ENCODE results near the gene CDC42BPB. TPM values are rescaled to one million over a fixed set of nuclear protein-coding genes. Genes with fewer than 3 reads are reported as not detected.

CDC42BPB gene
- total and polyA plus RNA-seq, 2 of the 4 experiments (the other 2 are of a cell fraction), result 49.1 to 81.4 TPM

DNA sequence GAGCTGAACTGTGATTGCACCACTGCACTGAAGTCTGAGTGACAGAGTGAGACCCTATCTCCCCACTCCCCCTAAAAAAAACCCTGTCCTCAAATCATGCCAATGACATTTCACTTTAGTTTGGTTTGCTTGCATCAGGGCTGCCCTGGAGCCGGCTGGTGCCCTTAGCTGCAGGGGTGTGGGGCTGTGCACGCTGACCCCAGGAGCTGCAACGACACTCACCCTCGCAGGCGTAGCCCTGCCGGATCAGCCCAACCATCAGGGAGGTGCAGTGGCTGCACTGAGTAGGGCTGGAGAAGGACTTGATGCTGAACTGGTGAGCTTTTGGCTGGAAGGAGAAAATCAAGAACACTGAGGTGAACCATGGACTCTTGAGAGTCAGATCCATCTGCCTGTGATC is 105.1 kb downstream of the CDC42BPB start:
- no TSS peak for BruUV-seq (replicated peaks)

More for the DNA sequence above, 105.1 kb downstream of the CDC42BPB start:
- no peak overlapping the region for H4K8ac ChIP-seq (ENCODE audit: low read depth in 2 of 2, low read length in 2 of 2)
- no peak overlapping the region for H3K4me3 ChIP-seq (ENCODE audit: insufficient read depth, low read depth, low read length)
- peaks cover 4 to 23% of the 10 kb centered on the region in 2 experiments; a peak in 2 of 4 replicates for H3K79me1 ChIP-seq (ENCODE audit: low read depth in 1 of 2, low read length in 2 of 2)
- no peak overlapping the region; the same call in 1 of the 2 replicates for H2BK20ac ChIP-seq (ENCODE audit: low read depth, low read length)
- POLR2A ChIA-PET (ENCODE audit: unreplicated experiment), result no interaction called here
- no peak overlapping the region for H3K27ac ChIP-seq (ENCODE audit: insufficient read depth, low read length)
- H3K36me3 ChIP-seq (ENCODE audit: control insufficient read depth, insufficient read depth, low read length), result peaks cover 76% of the 10 kb centered on the region
- H3K18ac ChIP-seq (ENCODE audit: low read depth, low read length), result no peak overlapping the region
- H3K9ac ChIP-seq (ENCODE audit: low read depth, low read length), result no peak overlapping the region
- H2AFZ ChIP-seq (replicated peaks; ENCODE audit: low read length, poor library complexity), result no peak overlapping the region
- H3K4me1 ChIP-seq (ENCODE audit: control insufficient read depth, insufficient read depth, low read length), result peaks cover 15% of the 10 kb centered on the region
- dilution Hi-C loops (cut with HindIII; ENCODE audit: low sequenced_read_pairs, unreplicated experiment), result no loop called here
- no peak overlapping the region for H2BK5ac ChIP-seq (ENCODE audit: low read depth, low read length, poor library complexity, severe bottlenecking)
- no peak overlapping the region for H3K56ac ChIP-seq (ENCODE audit: extremely low read depth, insufficient read depth, low read length)
- CTCF ChIA-PET, result no interaction called here
- H3K14ac ChIP-seq (replicated peaks; ENCODE audit: low read depth, low read length), result no peak overlapping the region
- peak overlapping the region; percentile 40 for H2AK9ac ChIP-seq (replicated peaks; ENCODE audit: low read depth, low read length, poor library complexity)
- no peak for ATAC-seq (ENCODE audit: low read depth)
- H3K9me1 ChIP-seq (ENCODE audit: insufficient read depth, low read length), result peaks cover 28% of the 10 kb centered on the region
- no peak overlapping the region for H4K5ac ChIP-seq (ENCODE audit: low read depth, low read length)
- H3K9me3 ChIP-seq (ENCODE audit: control insufficient read depth, insufficient read depth, low read length), result no peaks in the 10 kb centered on the region
- H2AK5ac ChIP-seq (ENCODE audit: low read depth, low read length), result no peak overlapping the region
- DNase-seq, result no peak
- H3K27me3 ChIP-seq (ENCODE audit: control insufficient read depth, insufficient read depth, low read length), result no peaks in the 10 kb centered on the region
- intact Hi-C loops (cut with micrococcal nuclease), result no loop called here
- no peak overlapping the region for H2BK15ac ChIP-seq (ENCODE audit: low read depth, low read length)
- no peak overlapping the region for H2BK120ac ChIP-seq (ENCODE audit: low read depth, low read length)
- no peak overlapping the region for H4K91ac ChIP-seq (ENCODE audit: insufficient read depth, low read depth, low read length)
- H3K23ac ChIP-seq (ENCODE audit: low read depth, low read length), result no peak overlapping the region
- H3K4me2 ChIP-seq (ENCODE audit: low read depth, low read length), result no peak overlapping the region
- in situ Hi-C loops (cut with MboI; ENCODE audit: low sequenced_read_pairs), result no loop called here
- TF ChIP-seq, protein P1, sequence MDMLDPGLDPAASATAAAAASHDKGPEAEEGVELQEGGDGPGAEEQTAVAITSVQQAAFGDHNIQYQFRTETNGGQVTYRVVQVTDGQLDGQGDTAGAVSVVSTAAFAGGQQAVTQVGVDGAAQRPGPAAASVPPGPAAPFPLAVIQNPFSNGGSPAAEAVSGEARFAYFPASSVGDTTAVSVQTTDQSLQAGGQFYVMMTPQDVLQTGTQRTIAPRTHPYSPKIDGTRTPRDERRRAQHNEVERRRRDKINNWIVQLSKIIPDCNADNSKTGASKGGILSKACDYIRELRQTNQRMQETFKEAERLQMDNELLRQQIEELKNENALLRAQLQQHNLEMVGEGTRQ (IDR thresholded peaks at IDR 0.05; ENCODE audit: low read depth, low read length), result no peak
- TF ChIP-seq RAD21 (IDR thresholded peaks at IDR 0.05; ENCODE audit: low read length) (no peak), BHLHE40 (IDR thresholded peaks at IDR 0.05; ENCODE audit: low read depth, low read length) (no peak), MAFK (IDR thresholded peaks at IDR 0.05; ENCODE audit: low read depth, low read length) (no peak), MXI1 (IDR thresholded peaks at IDR 0.05; ENCODE audit: borderline replicate concordance, low read depth, low read length) (no peak), CEBPB (IDR thresholded peaks at IDR 0.05; ENCODE audit: low read depth, low read length) (no peak), POLR2A (IDR thresholded peaks at IDR 0.05; ENCODE audit: low read depth, low read length) (no peak), NFE2L2 (IDR thresholded peaks at IDR 0.05; ENCODE audit: low read depth, low read length) (no peak), RFX5 (IDR thresholded peaks at IDR 0.05; ENCODE audit: low read depth, low read length) (no peak), RCOR1 (IDR thresholded peaks at IDR 0.05; ENCODE audit: insufficient replicate concordance, low read length) (no peak), CHD1 (IDR thresholded peaks at IDR 0.05; ENCODE audit: low read depth, low read length) (no peak)
- TF ChIP-seq, protein P2, sequence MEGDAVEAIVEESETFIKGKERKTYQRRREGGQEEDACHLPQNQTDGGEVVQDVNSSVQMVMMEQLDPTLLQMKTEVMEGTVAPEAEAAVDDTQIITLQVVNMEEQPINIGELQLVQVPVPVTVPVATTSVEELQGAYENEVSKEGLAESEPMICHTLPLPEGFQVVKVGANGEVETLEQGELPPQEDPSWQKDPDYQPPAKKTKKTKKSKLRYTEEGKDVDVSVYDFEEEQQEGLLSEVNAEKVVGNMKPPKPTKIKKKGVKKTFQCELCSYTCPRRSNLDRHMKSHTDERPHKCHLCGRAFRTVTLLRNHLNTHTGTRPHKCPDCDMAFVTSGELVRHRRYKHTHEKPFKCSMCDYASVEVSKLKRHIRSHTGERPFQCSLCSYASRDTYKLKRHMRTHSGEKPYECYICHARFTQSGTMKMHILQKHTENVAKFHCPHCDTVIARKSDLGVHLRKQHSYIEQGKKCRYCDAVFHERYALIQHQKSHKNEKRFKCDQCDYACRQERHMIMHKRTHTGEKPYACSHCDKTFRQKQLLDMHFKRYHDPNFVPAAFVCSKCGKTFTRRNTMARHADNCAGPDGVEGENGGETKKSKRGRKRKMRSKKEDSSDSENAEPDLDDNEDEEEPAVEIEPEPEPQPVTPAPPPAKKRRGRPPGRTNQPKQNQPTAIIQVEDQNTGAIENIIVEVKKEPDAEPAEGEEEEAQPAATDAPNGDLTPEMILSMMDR (conservative IDR thresholded peaks at IDR 0.05; ENCODE audit: low read depth, low read length), result no peak
- TF ChIP-seq, protein P3, sequence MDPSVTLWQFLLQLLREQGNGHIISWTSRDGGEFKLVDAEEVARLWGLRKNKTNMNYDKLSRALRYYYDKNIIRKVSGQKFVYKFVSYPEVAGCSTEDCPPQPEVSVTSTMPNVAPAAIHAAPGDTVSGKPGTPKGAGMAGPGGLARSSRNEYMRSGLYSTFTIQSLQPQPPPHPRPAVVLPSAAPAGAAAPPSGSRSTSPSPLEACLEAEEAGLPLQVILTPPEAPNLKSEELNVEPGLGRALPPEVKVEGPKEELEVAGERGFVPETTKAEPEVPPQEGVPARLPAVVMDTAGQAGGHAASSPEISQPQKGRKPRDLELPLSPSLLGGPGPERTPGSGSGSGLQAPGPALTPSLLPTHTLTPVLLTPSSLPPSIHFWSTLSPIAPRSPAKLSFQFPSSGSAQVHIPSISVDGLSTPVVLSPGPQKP (IDR thresholded peaks at IDR 0.05; ENCODE audit: borderline replicate concordance, low read depth, low read length), result no peak
- no peak overlapping the region; the same call in 1 of the 2 replicates for H3K4ac ChIP-seq (ENCODE audit: low read depth, low read length)
- WGBS, 2 experiments (ENCODE audit: extremely low coverage in 2 of 2, insufficient read length in 1 of 2), result no CpG with 5 or more reads among the region's 6 CpGs
- peaks cover 26% of the 10 kb centered on the region for H4K20me1 ChIP-seq (ENCODE audit: insufficient read depth, low read length)
